Islet of Langerhans (tissue), 1 donor: ENCODE data around the gene PLEKHM3.

Experiments
- FAIRE-seq: peaks from one replicate; lab custom pipeline; 2011; peaks lifted over from hg19 to GRCh38; lab: Jason Lieb, UNC

PLEKHM3 gene

DNA sequence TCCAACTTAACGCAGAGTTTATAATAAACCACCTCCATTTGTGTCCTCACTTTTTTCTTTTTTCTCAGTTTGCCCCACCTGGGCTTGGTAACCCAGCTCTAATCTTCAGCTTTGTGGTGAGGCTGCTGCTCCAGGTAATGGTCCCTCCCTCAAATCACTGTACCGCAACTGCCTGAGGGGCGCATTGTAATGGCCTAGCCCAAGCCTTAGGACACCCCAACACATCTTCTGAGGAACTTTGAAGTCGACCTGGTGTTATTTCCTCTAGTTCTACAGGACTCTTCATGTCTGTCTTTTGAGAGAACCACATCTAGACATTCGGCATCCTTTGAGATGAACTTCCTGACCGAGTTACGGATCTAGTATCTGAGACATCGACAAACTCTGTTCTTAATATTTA, 99.7 kb downstream of the PLEKHM3 start:
- FAIRE-seq = no peak

DNA sequence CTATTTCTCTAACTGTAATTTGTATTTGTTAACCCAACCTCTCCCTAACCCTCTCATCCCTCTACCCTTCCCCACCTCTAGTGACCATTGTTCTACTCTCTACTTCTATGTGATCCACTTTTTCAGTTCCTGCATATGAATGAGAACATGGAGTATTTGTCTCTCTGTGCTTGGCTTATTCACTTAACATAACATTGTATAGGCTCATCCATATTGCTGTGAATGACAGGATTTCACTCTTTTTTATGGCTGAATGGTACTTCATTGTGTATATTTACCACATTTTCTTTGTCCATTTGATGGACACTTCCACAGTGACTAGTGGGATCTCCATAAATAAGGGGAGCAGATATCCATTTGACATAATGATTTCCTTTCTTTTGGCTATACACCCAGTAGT, 103.7 kb downstream of the PLEKHM3 start:
- FAIRE-seq = no peak

DNA sequence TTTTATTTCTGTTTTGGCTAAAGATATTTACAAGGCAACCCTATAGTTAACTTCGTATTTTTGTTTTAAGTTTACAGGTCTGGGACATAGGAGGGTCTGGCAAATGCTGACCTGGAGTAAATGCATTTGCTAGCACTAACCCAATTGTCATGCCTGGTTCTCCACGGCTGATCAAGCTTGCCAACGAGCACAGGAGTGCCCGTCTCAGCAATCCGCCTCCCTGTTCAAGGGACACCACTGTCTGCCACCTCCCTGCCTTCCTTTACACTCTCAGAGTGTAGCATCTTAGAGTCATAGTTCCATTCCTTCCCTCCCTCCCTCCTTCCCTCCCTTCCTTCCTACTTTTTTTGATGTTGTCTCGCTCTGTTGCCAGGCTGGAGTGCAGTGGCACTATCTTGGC, 104.6 kb downstream of the PLEKHM3 start:
- FAIRE-seq = no peak

DNA sequence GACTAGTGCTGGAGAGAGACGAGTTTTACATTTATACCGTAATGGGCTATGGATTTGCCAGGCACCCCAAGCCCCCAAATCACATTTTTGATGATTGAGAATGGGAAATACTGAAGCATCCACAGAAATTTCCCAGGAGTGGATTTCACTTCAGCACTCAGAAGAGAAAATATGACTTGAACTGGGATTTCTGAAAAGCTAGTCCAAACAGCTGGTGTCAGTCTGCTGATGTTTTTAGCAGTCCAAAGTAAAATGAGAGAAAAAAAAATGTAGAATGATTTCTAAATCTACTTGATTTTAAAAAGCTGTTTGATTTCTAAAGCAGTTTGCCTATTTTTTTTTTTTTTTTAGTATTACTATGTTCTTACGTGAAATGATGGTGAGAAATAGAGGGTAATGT, 105.0 kb downstream of the PLEKHM3 start:
- FAIRE-seq = peak; percentile 5

DNA sequence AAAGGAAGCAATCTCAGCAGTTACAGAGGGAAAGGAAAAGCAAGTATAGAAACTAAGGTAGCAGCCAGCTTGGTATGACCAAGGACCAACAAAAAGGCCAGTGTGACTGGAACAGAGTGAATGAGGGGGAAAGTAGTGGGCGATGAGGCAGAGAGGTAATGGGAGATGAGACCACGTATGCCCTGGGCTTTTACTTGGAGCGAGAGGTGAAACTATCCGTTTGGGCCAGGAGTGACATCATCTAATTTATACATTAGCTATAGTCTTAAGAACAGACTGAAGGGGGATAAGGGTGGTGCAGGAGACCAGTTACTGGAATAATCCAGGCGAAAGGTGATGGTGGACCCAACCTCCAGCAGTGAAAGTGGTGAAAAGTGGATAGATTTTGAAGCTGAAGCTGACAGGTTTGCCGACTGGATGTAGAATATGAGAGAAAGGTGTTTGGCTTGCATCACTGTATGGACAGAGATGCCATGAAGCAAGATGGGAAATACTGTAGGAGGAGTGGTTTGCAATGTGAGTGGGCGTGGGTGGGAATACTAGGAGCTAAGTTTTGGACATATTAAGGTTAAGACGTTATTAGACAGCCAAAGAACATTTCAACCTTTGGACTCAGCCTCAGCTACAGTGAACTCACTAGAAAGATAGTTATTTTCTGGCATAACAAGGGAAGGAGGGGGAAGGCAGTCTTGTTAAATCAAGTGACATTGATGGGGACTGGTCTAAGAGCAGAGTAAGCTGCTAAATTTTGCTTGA, 106.0 kb downstream of the PLEKHM3 start:
- no peak for FAIRE-seq

DNA sequence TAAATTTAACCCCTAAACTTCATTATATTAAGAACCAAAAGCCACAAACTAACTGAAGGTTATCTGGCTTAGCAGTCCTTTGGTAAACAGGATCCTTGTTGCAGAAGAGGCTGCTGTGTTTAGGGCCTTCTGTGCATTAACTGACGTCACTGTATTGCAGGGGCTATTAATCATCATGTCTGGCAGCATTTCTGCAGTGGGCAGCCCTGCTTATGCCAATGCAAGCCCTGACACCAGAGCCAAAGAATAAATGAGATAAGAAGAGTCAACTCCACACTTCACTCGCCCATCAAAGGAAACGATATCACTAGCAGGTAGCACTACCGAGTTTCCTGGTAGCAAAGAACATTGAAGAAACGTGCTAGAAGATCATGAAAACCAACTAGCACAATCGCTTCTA, 110.6 kb downstream of the PLEKHM3 start:
- FAIRE-seq = no peak

DNA sequence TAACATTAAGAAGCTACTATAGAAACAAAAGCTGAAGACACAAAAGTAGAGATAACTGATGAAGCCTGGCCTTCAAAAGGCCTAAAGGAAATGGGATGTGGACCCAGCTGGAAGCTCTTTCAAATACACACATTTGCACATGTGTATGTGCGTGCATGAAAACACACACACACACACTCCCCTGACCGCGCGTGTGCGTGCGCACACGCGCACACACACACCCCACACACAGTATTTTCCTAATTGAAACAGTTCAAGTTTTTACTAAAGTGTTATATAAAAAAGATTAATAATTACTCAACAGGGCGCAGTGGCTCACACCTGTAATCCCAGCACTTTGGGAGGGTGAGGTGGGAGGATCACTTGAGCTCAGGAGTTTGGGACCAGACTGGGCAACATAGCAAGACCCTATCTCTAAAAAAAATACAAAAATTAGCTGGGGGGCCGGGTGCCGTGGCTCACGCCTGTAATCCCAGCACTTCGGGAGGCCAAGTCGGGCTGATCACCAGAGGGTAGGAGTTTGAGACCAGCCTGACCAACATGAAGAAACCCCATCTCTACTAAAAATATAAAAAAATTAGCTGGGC, 111.5 kb downstream of the PLEKHM3 start:
- no peak for FAIRE-seq

DNA sequence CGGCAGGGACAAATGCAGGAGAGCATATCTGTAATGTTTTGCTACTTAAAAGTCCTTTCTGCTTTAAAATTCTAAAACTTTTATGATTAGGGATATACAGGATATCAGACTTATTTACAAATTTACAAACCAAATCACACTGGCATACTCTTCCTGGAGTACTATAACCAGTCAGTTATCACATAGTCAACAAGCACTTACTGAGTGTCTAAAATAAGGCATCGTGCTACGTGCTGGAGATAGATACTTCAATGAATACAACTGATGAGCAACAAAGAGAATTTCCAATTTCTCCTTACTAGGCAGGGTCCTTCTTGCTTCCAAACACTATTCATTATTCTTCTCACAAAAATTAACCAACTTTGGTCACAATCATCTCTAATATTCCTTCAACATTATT, 113.5 kb downstream of the PLEKHM3 start:
- FAIRE-seq = no peak

DNA sequence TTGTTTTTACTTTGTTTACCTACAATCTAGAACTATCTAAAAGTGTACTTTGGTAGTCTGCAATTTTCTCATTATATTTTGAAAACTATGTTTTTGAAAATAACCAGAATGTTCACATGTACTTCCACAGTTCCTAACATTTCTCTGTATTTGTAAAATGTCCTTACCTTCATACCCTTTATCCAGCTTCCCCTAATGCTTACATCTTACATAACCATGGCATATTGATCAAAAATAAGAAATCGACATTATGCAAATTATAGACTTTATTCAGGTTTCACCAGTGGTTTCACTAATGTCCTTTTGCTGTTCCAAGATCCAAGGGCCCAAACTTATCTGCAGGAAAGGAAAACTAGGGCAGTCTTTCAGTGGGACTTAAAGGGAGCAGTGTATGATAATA, 114.1 kb downstream of the PLEKHM3 start:
- no peak for FAIRE-seq

DNA sequence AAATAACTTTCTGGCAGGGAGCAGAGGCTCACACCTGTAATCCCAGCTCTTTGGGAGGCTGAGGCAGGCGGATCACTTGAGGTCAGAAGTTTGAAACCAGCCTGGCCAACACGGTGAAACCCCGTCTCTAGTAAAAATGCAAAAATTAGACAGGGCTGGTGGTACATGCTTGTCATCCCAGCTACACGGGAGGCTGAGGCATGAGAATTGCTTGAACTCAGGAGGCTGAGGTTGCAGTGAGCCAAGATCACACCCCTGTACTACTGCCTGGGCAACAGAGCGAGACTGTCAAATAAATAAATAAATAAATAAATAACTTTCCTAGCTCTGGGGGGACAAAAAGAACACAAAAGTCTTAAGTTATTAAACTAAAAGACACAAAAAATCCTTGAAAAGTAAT, 118.8 kb downstream of the PLEKHM3 start:
- peak; percentile 92 for FAIRE-seq

DNA sequence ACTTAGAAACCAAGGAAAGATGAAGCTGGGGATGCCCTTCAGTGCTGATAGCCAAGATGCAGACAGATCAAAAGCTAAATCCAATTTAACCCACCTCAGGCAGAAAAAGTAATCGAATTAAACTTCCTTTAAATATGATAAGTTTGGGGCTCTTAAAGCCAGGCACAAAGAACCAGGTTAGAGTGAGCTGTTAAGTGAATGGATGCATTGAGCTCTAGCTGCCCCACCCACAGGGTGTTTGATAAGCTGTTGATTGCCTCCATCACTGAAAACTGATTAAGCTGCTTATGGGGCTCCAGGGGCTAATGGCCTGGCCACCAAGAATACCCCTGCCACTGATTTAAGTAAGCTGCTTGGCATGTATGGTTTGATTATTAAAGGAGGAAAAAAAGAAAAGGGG, 119.8 kb downstream of the PLEKHM3 start:
- no peak for FAIRE-seq

DNA sequence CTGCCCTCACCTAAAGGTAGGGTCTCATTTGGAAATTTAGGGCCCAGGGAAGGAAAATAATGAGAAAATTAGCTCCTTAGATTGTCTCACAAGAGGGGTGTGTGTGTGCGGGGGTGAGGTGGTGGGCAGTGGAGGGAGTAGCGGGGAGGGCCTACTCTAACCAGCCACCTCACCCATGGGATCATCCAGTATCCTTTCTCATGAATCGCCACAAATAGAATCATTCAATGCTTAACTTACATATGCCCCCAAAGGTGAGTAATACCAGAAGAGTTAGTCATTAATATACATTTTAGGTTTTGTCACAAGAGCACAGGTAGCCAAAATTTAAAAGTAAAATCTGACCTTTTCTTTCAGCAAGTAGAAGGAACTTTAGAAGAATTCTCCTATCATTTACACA, 122.1 kb downstream of the PLEKHM3 start:
- no peak for FAIRE-seq

DNA sequence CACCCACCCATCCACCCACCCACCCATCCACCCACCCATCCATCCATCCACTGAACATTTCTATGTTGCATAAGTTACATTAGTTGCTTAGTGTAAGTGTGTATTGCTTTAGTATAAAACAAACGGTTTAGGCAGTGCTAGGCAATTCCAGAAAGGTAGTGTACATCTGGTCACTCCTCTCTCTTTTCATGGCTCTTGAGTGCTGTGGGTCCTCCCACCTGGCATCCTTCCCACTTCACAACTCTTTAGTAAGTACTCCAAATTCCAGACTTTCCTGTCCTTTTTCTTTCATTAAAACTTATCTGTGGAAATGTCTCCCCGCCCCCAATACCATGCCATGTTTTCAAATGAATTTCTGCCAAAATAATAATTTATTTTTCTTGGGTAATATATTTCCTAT, 122.5 kb downstream of the PLEKHM3 start:
- no peak for FAIRE-seq

DNA sequence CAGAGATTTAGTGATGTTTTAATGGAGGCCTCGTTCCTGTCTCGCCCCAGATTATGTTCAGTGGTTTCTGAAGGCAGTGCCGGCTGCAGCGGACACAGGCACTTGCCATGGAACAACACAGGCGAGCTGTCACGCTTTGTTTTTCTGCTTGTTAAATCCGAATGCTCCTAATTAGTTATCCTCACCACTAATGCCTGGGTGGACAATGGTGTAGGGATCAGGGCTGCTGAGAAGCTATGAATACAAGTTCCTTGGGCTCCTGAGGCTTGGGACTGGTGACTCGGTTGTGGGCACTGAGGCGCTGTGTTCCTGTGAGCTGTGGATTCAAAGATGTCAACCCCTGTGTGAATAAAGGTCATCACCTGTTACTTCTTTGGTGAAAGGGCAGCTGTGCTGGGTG, 123.5 kb downstream of the PLEKHM3 start:
- no peak for FAIRE-seq

DNA sequence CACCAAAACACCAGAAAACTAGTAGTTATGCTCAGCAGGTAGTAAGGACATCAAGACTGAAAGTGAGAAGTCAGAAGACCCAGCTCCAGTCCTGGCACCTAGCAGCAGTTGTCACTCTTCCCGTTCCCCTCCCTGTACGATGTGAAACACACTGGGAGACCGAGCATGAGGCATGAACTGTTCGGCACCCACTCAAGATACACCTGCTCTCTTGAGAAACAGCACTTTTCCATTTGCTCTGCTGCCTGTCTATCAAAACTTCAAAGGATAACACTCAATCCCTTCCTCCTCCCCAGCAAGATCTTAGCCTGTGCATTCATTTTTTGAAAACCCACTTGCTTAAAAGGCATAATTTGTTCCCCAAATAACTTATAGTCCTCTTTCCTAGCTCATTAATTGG, 123.9 kb downstream of the PLEKHM3 start:
- no peak for FAIRE-seq

DNA sequence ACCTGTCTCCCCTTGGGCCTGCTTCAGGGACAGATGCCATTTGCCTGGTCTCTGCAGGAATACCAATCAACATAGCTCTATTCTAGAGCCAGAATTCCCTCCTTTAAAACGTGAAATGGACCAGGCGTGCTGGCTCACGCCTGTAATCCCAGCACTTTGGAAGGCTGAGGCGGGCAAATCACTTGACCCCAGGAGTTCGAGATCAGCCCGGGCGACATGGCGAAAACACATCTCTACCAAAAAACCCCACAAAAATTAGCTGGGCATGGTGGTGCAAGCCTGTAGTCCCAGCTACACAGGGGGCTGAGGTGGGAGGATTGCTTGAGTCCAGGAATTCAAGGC, 127.0 kb downstream of the PLEKHM3 start:
- no peak for FAIRE-seq

DNA sequence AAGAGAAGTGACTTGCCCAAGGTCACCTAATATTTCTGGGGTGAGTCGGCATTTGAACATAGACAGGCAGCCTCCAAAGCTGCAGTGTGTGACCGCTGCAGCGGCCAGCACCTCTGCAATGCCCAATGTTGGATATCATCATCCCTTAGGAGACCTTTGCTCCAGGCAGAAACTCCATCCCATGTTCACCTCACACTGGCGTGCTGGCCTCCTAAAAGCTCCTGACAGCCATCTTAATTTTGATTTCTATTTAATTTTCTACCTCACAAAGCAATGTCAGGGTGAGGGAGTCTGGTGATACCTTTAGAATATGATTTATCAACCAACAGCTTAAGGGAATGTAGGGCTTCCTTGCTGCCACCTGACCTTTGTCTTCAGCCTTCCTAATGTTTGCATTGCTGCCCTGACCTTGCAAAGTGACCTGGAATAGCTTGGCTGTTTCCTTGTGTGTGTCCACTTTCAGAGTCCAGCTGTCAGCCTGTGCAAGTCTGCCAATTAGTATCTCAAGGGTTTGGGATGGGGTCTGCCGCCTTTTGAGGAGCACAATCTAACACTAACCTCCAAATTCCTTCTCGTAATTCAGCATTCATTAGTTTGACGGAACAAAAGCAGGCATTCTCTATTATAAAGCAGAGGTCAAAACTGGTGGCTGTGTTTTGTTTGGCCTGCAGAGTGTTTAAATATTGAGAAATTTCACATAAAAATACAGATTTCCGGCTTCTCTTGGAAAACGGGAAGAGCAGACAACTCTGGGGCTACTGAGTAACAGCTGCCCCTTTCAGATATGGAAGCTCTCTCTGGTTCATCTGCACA, 127.6 kb downstream of the PLEKHM3 start:
- no peak for FAIRE-seq

DNA sequence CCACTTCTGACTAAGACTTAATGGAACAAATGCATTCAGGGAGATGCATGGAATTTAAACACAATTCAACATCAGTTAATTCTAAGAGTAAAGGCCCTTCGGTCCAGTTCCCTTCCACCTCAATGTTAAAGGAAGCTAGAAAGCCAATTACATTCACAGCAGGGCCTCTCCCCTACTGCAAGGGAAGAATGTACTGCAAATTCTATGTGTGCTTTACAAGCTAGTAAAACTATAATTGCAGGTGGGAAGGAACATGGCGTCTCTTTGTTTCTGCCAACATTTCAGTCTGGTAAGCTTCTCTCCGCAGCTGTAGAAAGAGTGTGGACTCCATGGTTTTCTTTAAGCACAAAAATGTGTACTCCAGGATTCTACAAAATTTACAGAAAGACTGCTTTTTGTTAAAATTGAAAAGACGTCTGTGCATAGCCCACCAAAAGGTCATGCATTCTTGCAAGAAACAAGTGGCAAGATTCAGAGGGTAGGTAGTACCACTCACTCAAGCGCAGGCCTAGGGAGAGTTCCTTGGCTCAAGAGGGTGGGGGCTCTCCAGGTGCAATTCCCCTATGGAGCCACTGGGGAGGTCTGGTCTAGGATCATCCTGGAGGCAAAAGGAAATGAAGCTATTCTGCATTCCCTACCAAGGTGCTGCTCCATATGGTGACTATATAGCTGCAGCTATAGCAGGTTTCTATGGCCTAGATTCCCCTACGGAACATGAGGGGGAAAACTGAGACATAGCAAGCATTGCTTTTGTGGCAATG, 128.6 kb downstream of the PLEKHM3 start:
- no peak for FAIRE-seq

DNA sequence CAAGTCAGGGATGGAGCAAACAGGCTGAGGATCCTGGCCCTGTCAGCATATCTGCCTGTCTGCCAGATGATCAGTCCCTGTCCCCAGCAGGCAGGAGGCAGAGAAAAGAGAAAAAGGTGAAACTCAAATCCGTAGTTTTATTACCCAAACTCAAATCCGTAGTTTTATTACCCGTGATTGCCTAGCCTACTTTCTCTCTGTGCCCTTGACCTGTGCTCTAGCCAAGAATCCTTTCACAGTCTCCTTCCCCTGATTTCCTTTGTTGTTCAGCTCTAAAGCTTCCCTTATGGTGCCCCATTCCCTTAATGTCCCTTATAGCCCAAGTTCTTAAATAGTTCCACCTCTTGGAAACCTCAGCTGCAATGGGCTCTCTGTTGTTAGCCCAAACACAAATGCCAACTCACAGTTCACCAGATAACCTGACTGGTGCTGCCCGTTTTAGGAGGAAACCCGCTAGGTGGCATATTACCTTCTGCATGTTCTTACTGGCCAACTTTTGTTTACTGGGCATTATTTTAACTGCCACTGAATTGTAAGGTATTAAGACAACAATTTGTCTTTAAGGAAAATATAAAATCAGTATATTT, 130.0 kb downstream of the PLEKHM3 start:
- FAIRE-seq = no peak

DNA sequence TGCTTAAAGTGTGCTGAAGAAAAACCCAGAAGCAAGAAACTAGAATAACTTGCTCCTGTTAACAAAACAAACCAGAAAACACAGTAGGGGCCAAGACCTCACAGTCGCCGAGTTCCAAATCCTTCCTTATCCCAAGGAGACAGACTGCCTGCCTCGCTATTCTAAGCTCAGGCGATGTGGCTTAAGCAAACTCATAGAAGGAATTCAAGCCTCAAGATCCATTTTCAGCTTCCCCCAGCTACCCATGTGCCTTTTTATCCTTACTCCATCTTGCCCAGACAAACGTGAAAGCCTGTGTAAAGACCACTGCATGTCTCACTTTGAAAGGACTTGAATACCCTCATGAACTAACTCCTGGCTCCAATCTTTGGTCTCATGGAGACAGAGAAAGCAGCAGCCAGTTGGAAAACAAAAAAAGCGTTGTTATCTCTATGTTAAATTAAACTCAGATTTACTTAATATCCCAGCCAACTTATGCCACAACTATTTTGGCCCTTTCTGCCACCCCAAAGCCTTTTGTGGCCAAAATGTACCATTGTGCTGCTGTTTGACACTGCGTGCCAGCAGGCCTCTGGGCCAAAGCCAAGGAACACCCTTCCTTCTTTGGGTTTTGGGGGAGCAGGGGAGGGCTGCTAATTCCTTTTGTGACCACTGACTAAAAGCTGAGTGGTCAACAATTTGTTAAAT, 132.5 kb downstream of the PLEKHM3 start:
- FAIRE-seq = no peak

DNA sequence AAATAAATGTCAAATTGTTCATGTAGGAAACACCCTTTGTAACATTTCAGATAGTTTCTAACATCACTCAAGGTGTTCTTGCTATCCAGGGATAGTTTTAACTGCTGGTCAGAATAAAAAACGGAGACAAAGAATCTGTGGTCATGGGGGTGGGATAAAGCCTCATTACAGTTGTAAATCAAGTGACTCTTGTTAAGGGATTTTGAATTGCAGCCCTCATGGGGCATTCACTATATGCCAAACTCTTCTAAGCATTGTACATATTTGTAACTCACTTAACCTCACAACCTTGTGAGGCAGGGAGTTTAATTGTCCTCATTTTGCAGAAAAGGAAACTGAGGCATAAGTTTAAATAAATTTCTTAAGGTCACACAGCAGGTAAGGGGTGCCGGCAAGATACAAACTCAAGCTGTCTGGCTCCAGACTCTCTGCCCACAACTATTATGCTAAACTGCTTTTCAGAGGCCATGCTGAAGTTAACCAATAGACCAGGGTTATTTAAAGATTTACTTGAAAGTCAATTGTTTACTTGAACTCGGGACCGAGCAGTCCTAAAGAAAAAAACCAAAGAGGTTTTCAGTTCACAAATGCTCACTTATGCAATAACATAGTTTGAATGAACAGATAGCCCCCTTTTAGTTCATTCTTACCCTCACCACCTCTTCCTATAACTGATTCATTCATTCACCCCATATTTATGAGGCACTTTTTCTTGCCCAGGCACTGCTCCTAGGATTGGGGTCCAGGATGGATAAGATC, 134.1 kb downstream of the PLEKHM3 start:
- no peak for FAIRE-seq
